ENCODE measurements around the gene ZBTB46. TPM values are rescaled to one million over a fixed set of nuclear protein-coding genes. Genes with fewer than 3 reads are reported as not detected.

Gene ZBTB46
- total and polyA plus RNA-seq, 2 experiments from 2014 or later: 2.0 to 4.0 TPM

- H3K27ac ChIP-seq: no peak overlapping the region
- no peak for TF ChIP-seq CTCF (IDR thresholded peaks at IDR 0.05; ENCODE audit: poor library complexity)
- TF ChIP-seq EZH2phosphoT487 (IDR thresholded peaks at IDR 0.05; ENCODE audit: low read depth, severe bottlenecking, unreplicated experiment): no peak
- TF ChIP-seq EZH2 (IDR thresholded peaks at IDR 0.05; ENCODE audit: borderline replicate concordance): no peak
- no peaks in the 10 kb centered on the region for H3K79me2 ChIP-seq
- H3K9me3 ChIP-seq (ENCODE audit: low read depth): no peaks in the 10 kb centered on the region
- H4K20me1 ChIP-seq (ENCODE audit: insufficient read depth, poor library complexity, severe bottlenecking): no peaks in the 10 kb centered on the region
- no peak overlapping the region for H3K4me2 ChIP-seq
- H3K36me3 ChIP-seq (replicated peaks; ENCODE audit: insufficient read depth, low read depth): no peaks in the 10 kb centered on the region
- no peak overlapping the region for H2AFZ ChIP-seq
- 86% methylated on average over 20 of the region's 20 CpGs for WGBS (ENCODE audit: low lambda C conversion rate, missing lambda C conversion rate)
- peak; percentile 4 for DNase-seq (ENCODE audit: low spot score)
- H3K4me1 ChIP-seq (ENCODE audit: insufficient read depth): no peaks in the 10 kb centered on the region
- H3K9me2 ChIP-seq (replicated peaks; ENCODE audit: insufficient read depth): no peaks in the 10 kb centered on the region
- no peaks in the 10 kb centered on the region for H3K27me3 ChIP-seq
- H3K4me3 ChIP-seq: no peak overlapping the region
These were observed 82.8 kb downstream of the ZBTB46 start for GRCh38 chr20:63748070-63748933.

- no peaks in the 10 kb centered on the region for H3K27me3 ChIP-seq
- H3K4me3 ChIP-seq: no peak overlapping the region
- no peak overlapping the region for H3K4me2 ChIP-seq
- H3K79me2 ChIP-seq: no peaks in the 10 kb centered on the region
- 85% methylated on average over 10 of the region's 13 CpGs for WGBS (ENCODE audit: low lambda C conversion rate, missing lambda C conversion rate)
- H3K27ac ChIP-seq: no peak overlapping the region
- no peaks in the 10 kb centered on the region for H3K9me3 ChIP-seq (ENCODE audit: low read depth)
- peak; percentile 4 for DNase-seq (ENCODE audit: low spot score)
- no peaks in the 10 kb centered on the region for H4K20me1 ChIP-seq (ENCODE audit: insufficient read depth, poor library complexity, severe bottlenecking)
- TF ChIP-seq EZH2 (IDR thresholded peaks at IDR 0.05; ENCODE audit: borderline replicate concordance): no peak
- no peak for TF ChIP-seq CTCF (IDR thresholded peaks at IDR 0.05; ENCODE audit: poor library complexity)
- TF ChIP-seq EZH2phosphoT487 (IDR thresholded peaks at IDR 0.05; ENCODE audit: low read depth, severe bottlenecking, unreplicated experiment): no peak
- H2AFZ ChIP-seq: no peak overlapping the region
- H3K36me3 ChIP-seq (replicated peaks; ENCODE audit: insufficient read depth, low read depth): no peaks in the 10 kb centered on the region
- no peaks in the 10 kb centered on the region for H3K4me1 ChIP-seq (ENCODE audit: insufficient read depth)
- no peaks in the 10 kb centered on the region for H3K9me2 ChIP-seq (replicated peaks; ENCODE audit: insufficient read depth)
These were observed 83.4 kb downstream of the ZBTB46 start for GRCh38 chr20:63747622-63748069.

GRCh38 chr20:63746751-63747315, 84.2 kb downstream of the ZBTB46 start:
- 97% methylated on average over 32 of the region's 47 CpGs for WGBS (ENCODE audit: low lambda C conversion rate, missing lambda C conversion rate)
- no peak overlapping the region for H3K4me3 ChIP-seq
- H2AFZ ChIP-seq: no peak overlapping the region

More at GRCh38 chr20:63746751-63747315, 84.2 kb downstream of the ZBTB46 start:
- H3K9me3 ChIP-seq (ENCODE audit: low read depth): no peaks in the 10 kb centered on the region
- no peaks in the 10 kb centered on the region for H3K27me3 ChIP-seq
- H3K4me1 ChIP-seq (ENCODE audit: insufficient read depth): peaks cover 1% of the 10 kb centered on the region
- H3K79me2 ChIP-seq: no peaks in the 10 kb centered on the region
- H3K9me2 ChIP-seq (replicated peaks; ENCODE audit: insufficient read depth): no peaks in the 10 kb centered on the region
- TF ChIP-seq EZH2 (IDR thresholded peaks at IDR 0.05; ENCODE audit: borderline replicate concordance) (no peak), EZH2phosphoT487 (IDR thresholded peaks at IDR 0.05; ENCODE audit: low read depth, severe bottlenecking, unreplicated experiment) (no peak), CTCF (IDR thresholded peaks at IDR 0.05; ENCODE audit: poor library complexity) (no peak)
- DNase-seq (ENCODE audit: low spot score): peak; percentile 4
- H4K20me1 ChIP-seq (ENCODE audit: insufficient read depth, poor library complexity, severe bottlenecking): no peaks in the 10 kb centered on the region
- H3K36me3 ChIP-seq (replicated peaks; ENCODE audit: insufficient read depth, low read depth): no peaks in the 10 kb centered on the region
- H3K27ac ChIP-seq: no peak overlapping the region
- H3K4me2 ChIP-seq: no peak overlapping the region

All from hepatocyte (in vitro differentiated cells).